Neural cell (in vitro differentiated cells): Measurements from ENCODE around the gene FHIT. TPM values are rescaled to one million over a fixed set of nuclear protein-coding genes. Genes with fewer than 3 reads are reported as not detected.

Experiments used
- H2AFZ ChIP-seq: fragments of 200-600, 300-800 bp; sonication (generic), shearing (Covaris generic); 2 replicates; pipeline ENCODE4 v1.6.0; 2014; ENCODE audit warnings: low read depth, mild to moderate bottlenecking, antibody characterized with exemption, low read length, moderate library complexity
- H3F3A ChIP-seq: fragments of 200-600 bp; shearing (Covaris generic); 2 replicates; pipeline ENCODE4 v1.6.1; 2016; ENCODE audit warnings: mild to moderate bottlenecking, moderate library complexity, mixed read lengths, antibody characterized with exemption, low read length; ENCODE audit not compliant: insufficient read depth, poor library complexity, severe bottlenecking
- H3K27ac ChIP-seq: fragments of 200-600, 300-800 bp; sonication (generic), shearing (Covaris generic); 2 replicates; pipeline ENCODE4 v1.5.1; 2014; ENCODE audit warnings: mild to moderate bottlenecking, low read length, moderate library complexity
- H3K27me3 ChIP-seq: fragments of 300-800, 200-600 bp; sonication (generic), shearing (Covaris generic); 2 replicates; pipeline ENCODE4 v1.6.0; 2014; ENCODE audit warnings: mild to moderate bottlenecking, low read depth, low read length, moderate library complexity; ENCODE audit not compliant: insufficient read depth
- H3K36me3 ChIP-seq: fragments of 300-800, 200-600 bp; sonication (generic), shearing (Covaris generic); 2 replicates; pipeline ENCODE4 v1.5.1; 2014; ENCODE audit warnings: mild to moderate bottlenecking, antibody characterized with exemption, low read length, moderate library complexity; ENCODE audit not compliant: insufficient read depth
- H3K4me2 ChIP-seq: fragments of 300-800, 200-600 bp; sonication (generic), shearing (Covaris generic); 2 replicates; pipeline ENCODE4 v1.6.0; 2014; ENCODE audit warnings: mild to moderate bottlenecking, low read length
- H3K4me3 ChIP-seq: fragments of 300-800, 200-600 bp; sonication (generic), shearing (Covaris generic); 2 replicates; pipeline ENCODE4 v1.5.1; 2014; ENCODE audit warnings: mild to moderate bottlenecking, low read length, moderate library complexity
- H3K79me2 ChIP-seq: fragments of 200-600 bp; shearing (Covaris generic); replicated peaks from 2 replicates; pipeline ENCODE4 v1.6.0; 2014; ENCODE audit warnings: mild to moderate bottlenecking, low read length, moderate library complexity; ENCODE audit not compliant: insufficient read depth
- H3K9ac ChIP-seq: fragments of 300-800, 200-600 bp; sonication (generic), shearing (Covaris generic); 2 replicates; pipeline ENCODE4 v1.6.1; 2016; ENCODE audit warnings: mild to moderate bottlenecking, low read length, mixed read lengths
- H3K9me2 ChIP-seq: fragments of 200-600 bp; shearing (Covaris generic); 2 replicates; pipeline ENCODE4 v1.6.1; 2016; ENCODE audit warnings: mild to moderate bottlenecking, low read length, mixed read lengths; ENCODE audit not compliant: insufficient read depth
- H3K9me3 ChIP-seq: fragments of 200-600, 300-800 bp; sonication (generic), shearing (Covaris generic); 2 replicates; pipeline ENCODE4 v1.6.1; 2016; ENCODE audit warnings: mild to moderate bottlenecking, mixed run types, low read length, moderate library complexity, mixed read lengths
- H4K20me1 ChIP-seq: fragments of 200-600 bp; shearing (Covaris generic); 2 replicates; pipeline ENCODE4 v1.6.1; 2016; ENCODE audit warnings: mild to moderate bottlenecking, mixed run types; ENCODE audit not compliant: insufficient read depth
- CTCF ChIP-seq: fragments of 450-650 bp; IDR thresholded peaks from 2 replicates; pipeline ENCODE4 v1.5.1; 2014; ENCODE audit warnings: antibody characterized with exemption, mild to moderate bottlenecking, moderate library complexity; ENCODE audit not compliant: poor library complexity, severe bottlenecking
- EP300 ChIP-seq: fragments of 450-650 bp; conservative IDR thresholded peaks from 2 replicates; pipeline ENCODE4 v1.6.1; 2014; ENCODE audit warnings: antibody characterized with exemption, mild to moderate bottlenecking, moderate library complexity; ENCODE audit not compliant: poor library complexity, severe bottlenecking
- EZH2 ChIP-seq: fragments of 200-600, 300-800 bp; shearing (Covaris generic), sonication (generic); IDR thresholded peaks from 2 replicates; pipeline ENCODE4 v1.6.1; 2014; ENCODE audit warnings: antibody characterized with exemption, low read length, borderline replicate concordance, mild to moderate bottlenecking; ENCODE audit not compliant: insufficient read depth, poor library complexity, severe bottlenecking
- MXI1 ChIP-seq: fragments of 450-650 bp; conservative IDR thresholded peaks from 2 replicates; pipeline ENCODE4 v1.6.1; 2014; ENCODE audit warnings: antibody characterized with exemption, mild to moderate bottlenecking; ENCODE audit not compliant: poor library complexity, severe bottlenecking
- POLR2AphosphoS5 ChIP-seq: IDR thresholded peaks from 2 replicates; pipeline ENCODE4 v1.6.1; 2012
- RAD21 ChIP-seq: fragments of 450-650 bp; conservative IDR thresholded peaks from 2 replicates; pipeline ENCODE4 v1.6.1; 2014; ENCODE audit warnings: antibody characterized with exemption, mild to moderate bottlenecking, moderate library complexity
- REST ChIP-seq: IDR thresholded peaks from 2 replicates; pipeline ENCODE4 v1.6.1; 2012; ENCODE audit warnings: borderline replicate concordance
- SMC3 ChIP-seq: fragments of 450-650 bp; conservative IDR thresholded peaks from 2 replicates; pipeline ENCODE4 v1.6.1; 2014; ENCODE audit warnings: antibody characterized with exemption, mild to moderate bottlenecking, moderate library complexity; ENCODE audit not compliant: poor library complexity
- TAF1 ChIP-seq: IDR thresholded peaks from 2 replicates; pipeline ENCODE4 v1.6.1; 2012; ENCODE audit warnings: low read depth
- polyA plus RNA-seq: library from polyadenylated mRNA; depleted of rRNA; stranded (reverse); fragments of >200 nt; gene quantifications from 2 replicates; pipeline ENCODE4 v1.2.3, GENCODE V29; 2014

FHIT gene
- polyA plus RNA-seq, 1 donor from 2014 or later, result not detected

- Histone ChIP-seq H3K27ac (no peak overlapping the region), H3K9me2 (no peaks in the 10 kb centered on the region), H3K27me3 (no peaks in the 10 kb centered on the region), H3K4me2 (no peak overlapping the region), H2AFZ (no peak overlapping the region), H3F3A (no peaks in the 10 kb centered on the region), H3K4me3 (no peak overlapping the region), H3K9ac (no peak overlapping the region), H3K36me3 (no peaks in the 10 kb centered on the region), H4K20me1 (no peaks in the 10 kb centered on the region), H3K9me3 (no peaks in the 10 kb centered on the region), H3K79me2 (no peaks in the 10 kb centered on the region)
- TF ChIP-seq REST (no peak), MXI1 (no peak), RAD21 (no peak), EP300 (no peak), EZH2 (no peak), SMC3 (no peak), POLR2AphosphoS5 (no peak), TAF1 (no peak), CTCF (no peak)
Observed at GRCh38 chr3:60187343-60187742, 1063.9 kb downstream of the FHIT start.

GRCh38 chr3:60186359-60186758 lies 1064.9 kb downstream of the FHIT start:
- no peaks in the 10 kb centered on the region for H3F3A ChIP-seq
- H3K9ac ChIP-seq, result no peak overlapping the region
- H4K20me1 ChIP-seq, result no peaks in the 10 kb centered on the region
- H3K27ac ChIP-seq, result no peak overlapping the region
- H3K4me2 ChIP-seq, result no peak overlapping the region
- H3K79me2 ChIP-seq, result no peaks in the 10 kb centered on the region
- no peaks in the 10 kb centered on the region for H3K9me2 ChIP-seq
- H3K36me3 ChIP-seq, result no peaks in the 10 kb centered on the region
- no peak overlapping the region for H3K4me3 ChIP-seq
- no peak for TF ChIP-seq REST
- no peak for TF ChIP-seq POLR2AphosphoS5
- TF ChIP-seq MXI1, result no peak
- no peak for TF ChIP-seq SMC3
- TF ChIP-seq CTCF, result no peak
- no peak for TF ChIP-seq EP300
- TF ChIP-seq RAD21, result no peak
- no peak for TF ChIP-seq TAF1
- TF ChIP-seq EZH2, result no peak
- H3K9me3 ChIP-seq, result no peaks in the 10 kb centered on the region
- H3K27me3 ChIP-seq, result no peaks in the 10 kb centered on the region
- H2AFZ ChIP-seq, result no peak overlapping the region
